H7 (cell line): ENCODE data around the gene NAA30. TPM values are rescaled to one million over a fixed set of nuclear protein-coding genes. Genes with fewer than 3 reads are reported as not detected.

Experiments used
- DNase-seq: peaks from one replicate; pipeline ENCODE4 v3.0.0; 2012
- H3K27me3 ChIP-seq: 2 replicates; pipeline ENCODE4 v1.6.0; 2011; ENCODE audit warnings: mild to moderate bottlenecking, low read length; ENCODE audit not compliant: control insufficient read depth, insufficient read depth
- H3K36me3 ChIP-seq: replicated peaks from 2 replicates; pipeline ENCODE4 v1.5.1; 2011; ENCODE audit warnings: low read length; ENCODE audit not compliant: control insufficient read depth, insufficient read depth
- H3K4me3 ChIP-seq: 2 replicates; pipeline ENCODE4 v1.5.1; 2011; ENCODE audit warnings: low read depth, mild to moderate bottlenecking, control low read depth, low read length, moderate library complexity; ENCODE audit not compliant: insufficient read depth
- total RNA-seq: library from RNA; depleted of rRNA; stranded (reverse); fragments of >200 nt; shearing (Covaris generic); gene quantifications from 2 replicates; pipeline ENCODE4 v1.2.3, GENCODE V29; 2014

NAA30 gene
- total RNA-seq, 1 experiment from 2014 or later: 17.7 TPM

DNA sequence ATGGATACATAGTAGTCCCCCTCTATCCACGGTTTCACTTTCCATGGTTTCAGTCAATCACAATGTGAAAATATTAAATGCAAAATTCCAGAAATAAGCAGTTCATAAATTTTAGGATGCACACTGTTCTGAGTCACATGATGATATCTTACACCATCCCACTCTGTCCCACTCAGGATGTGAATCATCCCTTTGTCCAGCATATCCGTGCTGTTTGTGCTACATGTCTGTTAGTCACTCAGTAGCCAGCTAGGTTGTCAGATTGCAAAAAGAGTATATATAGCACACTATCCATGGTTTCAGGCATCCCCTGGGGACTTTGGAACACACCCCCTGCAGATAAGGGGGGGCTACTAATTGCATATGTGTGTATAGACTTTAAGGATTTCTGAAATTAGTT is 8.1 kb upstream of the NAA30 start:
- Histone ChIP-seq H3K36me3 (no peaks in the 10 kb centered on the region), H3K27me3 (no peaks in the 10 kb centered on the region; the same call in 1 of the 2 replicates), H3K4me3 (no peak overlapping the region)
- DNase-seq: no peak

DNA sequence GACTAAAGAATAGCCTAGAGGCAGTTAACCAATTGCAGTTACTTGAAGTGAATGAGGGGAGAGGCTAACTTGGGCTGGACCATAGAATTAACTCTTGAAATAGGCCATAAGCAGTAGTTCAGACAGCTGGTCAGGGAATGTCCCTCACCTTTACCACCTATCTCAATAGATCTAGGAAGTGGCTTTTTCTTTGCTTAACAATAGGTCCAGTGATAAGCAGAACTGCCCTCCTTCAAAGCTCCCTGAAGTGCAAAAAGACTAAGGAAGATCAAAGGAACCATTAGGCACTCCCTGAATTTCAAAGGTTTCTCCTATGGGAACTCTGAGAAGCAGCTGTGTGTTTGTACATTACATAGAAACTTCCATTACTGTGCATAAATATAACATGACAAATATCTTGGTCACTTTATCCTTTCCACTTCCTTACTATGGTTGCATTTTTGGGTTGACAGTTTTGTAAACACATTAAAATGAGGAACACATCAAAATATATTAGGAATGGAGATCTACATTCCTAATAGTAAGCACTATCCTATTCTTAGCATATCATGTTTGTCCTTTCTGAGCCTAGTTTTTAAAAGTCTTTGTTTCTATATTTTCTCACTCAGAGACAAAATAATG is 7.2 kb upstream of the NAA30 start:
- Histone ChIP-seq H3K36me3 (no peaks in the 10 kb centered on the region), H3K27me3 (no peaks in the 10 kb centered on the region; the same call in 1 of the 2 replicates), H3K4me3 (no peak overlapping the region)
- no peak for DNase-seq

DNA sequence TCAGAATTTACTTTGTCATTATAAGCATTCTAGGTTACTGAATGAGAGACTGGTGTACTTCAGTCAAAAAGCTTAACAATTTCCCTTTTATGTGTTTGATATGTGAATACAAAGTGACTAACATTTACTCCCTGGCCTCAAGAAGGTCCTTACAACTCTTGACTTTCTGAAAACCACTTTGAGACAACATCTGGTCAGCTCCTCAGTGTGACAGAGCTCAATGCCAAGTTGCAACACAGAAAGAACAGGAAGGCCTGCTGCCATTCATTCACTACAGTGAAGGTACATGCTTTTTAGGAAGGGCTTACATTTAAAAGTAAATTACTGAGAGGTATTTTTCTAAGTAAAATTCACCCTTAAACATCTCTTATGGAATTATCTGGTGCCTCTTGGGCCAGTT is 2.3 kb upstream of the NAA30 start:
- no peaks in the 10 kb centered on the region for H3K36me3 ChIP-seq
- no peak for DNase-seq
- H3K4me3 ChIP-seq: no peak overlapping the region

GRCh38 chr14:57389646-57390036 is 745 bp upstream of the NAA30 start:
- Histone ChIP-seq H3K4me3 (peak overlapping the region; percentile 84), H3K27me3 (no peaks in the 10 kb centered on the region), H3K36me3 (no peaks in the 10 kb centered on the region)
- peak; percentile 18 for DNase-seq

More for the DNA sequence above, 2.3 kb upstream of the NAA30 start:
- H3K27me3 ChIP-seq: no peaks in the 10 kb centered on the region

DNA sequence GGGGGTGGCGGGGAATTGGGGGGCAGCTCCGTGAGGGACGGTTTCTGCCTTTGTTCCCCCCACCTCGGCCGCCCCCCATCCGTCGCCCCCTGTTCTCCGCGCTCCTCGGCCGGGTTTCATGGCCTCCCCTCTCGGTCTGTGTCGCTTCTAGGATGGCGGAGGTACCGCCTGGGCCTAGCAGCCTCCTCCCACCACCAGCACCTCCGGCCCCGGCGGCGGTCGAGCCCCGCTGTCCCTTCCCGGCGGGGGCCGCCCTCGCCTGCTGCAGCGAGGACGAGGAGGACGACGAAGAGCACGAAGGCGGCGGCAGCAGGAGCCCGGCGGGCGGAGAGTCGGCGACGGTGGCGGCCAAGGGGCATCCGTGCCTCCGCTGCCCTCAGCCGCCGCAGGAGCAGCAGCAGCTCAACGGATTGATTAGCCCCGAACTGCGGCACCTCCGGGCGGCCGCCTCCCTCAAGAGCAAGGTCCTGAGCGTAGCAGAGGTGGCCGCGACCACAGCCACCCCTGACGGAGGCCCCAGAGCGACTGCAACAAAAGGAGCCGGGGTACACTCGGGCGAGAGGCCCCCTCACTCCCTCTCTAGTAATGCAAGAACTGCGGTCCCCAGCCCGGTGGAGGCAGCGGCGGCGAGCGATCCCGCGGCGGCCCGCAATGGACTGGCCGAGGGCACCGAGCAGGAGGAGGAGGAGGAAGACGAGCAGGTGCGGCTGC is 575 bp downstream of the NAA30 start:
- Histone ChIP-seq H3K36me3 (no peaks in the 10 kb centered on the region), H3K4me3 (peak overlapping the region; percentile 84), H3K27me3 (no peaks in the 10 kb centered on the region)
- peak; percentile 61 for DNase-seq

- Histone ChIP-seq H3K27me3 (no peaks in the 10 kb centered on the region), H3K4me3 (peak overlapping the region; percentile 84), H3K36me3 (no peaks in the 10 kb centered on the region)
- DNase-seq: no peak
These were observed 1.3 kb downstream of the NAA30 start for GRCh38 chr14:57391517-57392195.

GRCh38 chr14:57392830-57393229 is 2.4 kb downstream of the NAA30 start:
- H3K36me3 ChIP-seq: no peaks in the 10 kb centered on the region
- no peak for DNase-seq
- H3K4me3 ChIP-seq: no peak overlapping the region
- H3K27me3 ChIP-seq: no peaks in the 10 kb centered on the region

- no peak for DNase-seq
- H3K27me3 ChIP-seq: no peaks in the 10 kb centered on the region
These were observed 10.4 kb downstream of the NAA30 start for GRCh38 chr14:57400556-57401494.

GRCh38 chr14:57401501-57401900 is 11.1 kb downstream of the NAA30 start:
- Histone ChIP-seq H3K36me3 (peaks cover 3% of the 10 kb centered on the region; the same call in 1 of the 2 replicates), H3K27me3 (no peaks in the 10 kb centered on the region), H3K4me3 (no peak overlapping the region)
- no peak for DNase-seq

More at GRCh38 chr14:57400556-57401494, 10.4 kb downstream of the NAA30 start:
- Histone ChIP-seq H3K36me3 (peaks cover 3% of the 10 kb centered on the region; the same call in 1 of the 2 replicates), H3K4me3 (no peak overlapping the region)

DNA sequence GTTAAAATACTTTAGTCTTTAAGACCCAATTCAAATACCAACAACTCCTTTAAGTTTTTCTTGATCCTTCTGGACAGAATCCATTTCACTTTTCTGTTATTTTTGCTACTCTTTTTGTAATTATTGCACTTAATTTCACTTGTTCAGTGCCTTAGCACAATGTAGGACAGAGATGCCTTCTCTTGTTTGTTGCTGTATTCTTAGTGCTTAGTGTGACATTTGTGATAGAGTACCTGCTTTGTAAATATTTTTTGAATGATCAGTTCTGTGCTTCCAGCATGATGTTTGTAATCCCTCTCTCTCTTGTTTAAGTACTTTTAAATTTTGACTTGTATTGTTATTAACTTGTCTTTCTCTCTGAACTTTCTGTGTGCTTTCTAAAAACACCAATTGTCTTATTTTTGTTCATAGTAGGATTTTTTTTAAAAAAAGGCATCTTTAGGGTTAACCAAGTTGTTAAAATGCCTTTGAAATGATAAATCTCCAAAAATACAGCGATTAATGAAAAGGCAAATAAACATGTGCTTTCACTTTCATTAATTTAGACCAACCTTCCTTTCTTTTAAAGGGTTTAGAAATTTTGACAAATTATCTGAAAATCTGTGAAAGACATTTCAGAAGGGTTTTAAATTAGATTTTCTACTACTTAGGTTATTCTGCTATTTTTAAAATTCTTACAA is 11.9 kb downstream of the NAA30 start:
- Histone ChIP-seq H3K36me3 (peaks cover 3% of the 10 kb centered on the region; the same call in 1 of the 2 replicates), H3K4me3 (no peak overlapping the region), H3K27me3 (no peaks in the 10 kb centered on the region)
- DNase-seq: no peak

GRCh38 chr14:57403521-57403864 is 13.1 kb downstream of the NAA30 start:
- peaks cover 3% of the 10 kb centered on the region; the same call in 1 of the 2 replicates for H3K36me3 ChIP-seq
- no peak for DNase-seq
- no peak overlapping the region for H3K4me3 ChIP-seq
- H3K27me3 ChIP-seq: no peaks in the 10 kb centered on the region

- Histone ChIP-seq H3K36me3 (peaks cover 3% of the 10 kb centered on the region), H3K27me3 (no peaks in the 10 kb centered on the region), H3K4me3 (no peak overlapping the region)
- no peak for DNase-seq
These were observed 15.2 kb downstream of the NAA30 start for GRCh38 chr14:57405562-57405961.

GRCh38 chr14:57408037-57408436 is 17.7 kb downstream of the NAA30 start:
- H3K4me3 ChIP-seq: no peak overlapping the region
- peaks cover 1% of the 10 kb centered on the region for H3K36me3 ChIP-seq
- no peak for DNase-seq
- H3K27me3 ChIP-seq: no peaks in the 10 kb centered on the region

DNA sequence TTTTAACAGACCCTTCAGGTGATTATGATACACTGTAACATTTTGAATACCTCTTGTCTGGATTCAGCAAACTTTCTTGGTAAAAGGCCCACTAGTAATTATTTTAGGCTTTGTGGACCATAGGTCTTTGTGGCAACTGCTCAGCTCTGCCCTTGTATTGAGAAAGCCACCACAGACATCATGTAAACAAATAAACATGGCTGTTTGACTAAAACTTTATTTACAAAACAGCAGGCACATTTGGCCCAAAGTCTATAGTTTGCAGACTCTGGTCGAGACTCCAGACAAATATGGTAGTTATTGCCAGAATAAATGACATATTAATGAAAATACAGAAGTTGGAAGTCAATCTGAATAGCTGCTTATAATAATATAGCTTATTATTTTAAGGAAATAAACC is 18.2 kb downstream of the NAA30 start:
- no peaks in the 10 kb centered on the region for H3K27me3 ChIP-seq
- H3K36me3 ChIP-seq: peaks cover 1% of the 10 kb centered on the region
- H3K4me3 ChIP-seq: no peak overlapping the region
- DNase-seq: no peak
